Natural killer cell (primary cell): Measurements from ENCODE around the gene HHAT. TPM values are rescaled to one million over a fixed set of nuclear protein-coding genes. Genes with fewer than 3 reads are reported as not detected.

Experiments used
- ATAC-seq, 3 donors: fragments of 150-1000 bp in 2 of 3; fragments of 200-7000 bp in 1 of 3; cut with Tn5 transposase; 1 replicate in 1 of 3; 2 replicates in 2 of 3; pipeline ENCODE4 v1.10.0; 2021; ENCODE audit warnings: mild to moderate bottlenecking in 2 of 3, moderate library complexity in 2 of 3
- DNase-seq, 2 donors: peaks; one replicate each; pipeline versions ENCODE4 v3.0.0 to v3.0.0-alpha.2; 2013 to 2021; ENCODE audit warnings: mixed read lengths in 1 of 2
- H3K27ac ChIP-seq: one replicate; pipeline ENCODE4 v1.5.1; 2013; ENCODE audit warnings: mild to moderate bottlenecking, low read length
- H3K27me3 ChIP-seq: one replicate; pipeline ENCODE4 v1.6.1; 2013; ENCODE audit warnings: low read length; ENCODE audit not compliant: control insufficient read depth, insufficient read depth
- H3K36me3 ChIP-seq: one replicate; pipeline ENCODE4 v1.6.1; 2013; ENCODE audit warnings: low read length; ENCODE audit not compliant: control insufficient read depth, insufficient read depth
- H3K4me1 ChIP-seq: one replicate; pipeline ENCODE4 v1.6.1; 2013; ENCODE audit warnings: low read length; ENCODE audit not compliant: control insufficient read depth, insufficient read depth
- H3K4me3 ChIP-seq: one replicate; pipeline ENCODE4 v1.5.1; 2013; ENCODE audit warnings: low read length
- H3K9me3 ChIP-seq: one replicate; pipeline ENCODE4 v1.6.1; 2013; ENCODE audit warnings: low read length; ENCODE audit not compliant: control insufficient read depth, insufficient read depth
- H3K27ac Mint-ChIP-seq, 2 donors: one replicate each; pipeline ENCODE4 v1.8.0; 2022; ENCODE audit warnings: mild to moderate bottlenecking in 2 of 2, mixed read lengths in 2 of 2, moderate library complexity in 1 of 2
- H3K27me3 Mint-ChIP-seq, 2 donors: one replicate each; pipeline ENCODE4 v1.8.0; 2022; ENCODE audit warnings: low read depth in 2 of 2, mixed read lengths in 2 of 2
- H3K36me3 Mint-ChIP-seq: one replicate; pipeline ENCODE4 v1.8.0; 2022; ENCODE audit warnings: mixed read lengths
- H3K4me1 Mint-ChIP-seq, 2 donors: one replicate each; pipeline ENCODE4 v1.8.0; 2022; ENCODE audit warnings: mixed read lengths in 2 of 2
- H3K4me3 Mint-ChIP-seq: one replicate; pipeline ENCODE4 v1.8.0; 2022; ENCODE audit warnings: mild to moderate bottlenecking, moderate library complexity, mixed read lengths
- H3K9me3 Mint-ChIP-seq, 2 donors: one replicate each; pipeline ENCODE4 v1.8.0; 2022; ENCODE audit warnings: mixed read lengths in 2 of 2
- WGBS: methylation state at CpG from one replicate; pipeline ENCODE4 v1.1.7; 2013; ENCODE audit warnings: missing lambda C conversion rate; ENCODE audit not compliant: insufficient coverage; 5-methylcytosine and 5-hydroxymethylcytosine counted together
- intact Hi-C: fragments of 100-400 bp; cut with micrococcal nuclease; formaldehyde crosslinking; loops from one replicate; pipeline ENCODE4 v1.14.2; 2022
- total RNA-seq, 4 donors: library from RNA; stranded (reverse); fragments of 120-200 nt in 1 of 4; gene quantifications; one replicate each; pipeline versions ENCODE4 v1.2.3 to v1.2.4, GENCODE V29; 2013 to 2022
- TF ChIP-seq, protein P1 (sequence below): fragments of 200-600 bp; IDR thresholded peaks from one replicate; pipeline ENCODE4 v1.8.0; 2022; ENCODE audit warnings: antibody characterized with exemption

The HHAT gene
- total RNA-seq, 3 donors from 2014 or later (not counting 1 experiment from before 2014, with no cell fraction given) = 0.79 to 1.1 (median 0.82) TPM

DNA sequence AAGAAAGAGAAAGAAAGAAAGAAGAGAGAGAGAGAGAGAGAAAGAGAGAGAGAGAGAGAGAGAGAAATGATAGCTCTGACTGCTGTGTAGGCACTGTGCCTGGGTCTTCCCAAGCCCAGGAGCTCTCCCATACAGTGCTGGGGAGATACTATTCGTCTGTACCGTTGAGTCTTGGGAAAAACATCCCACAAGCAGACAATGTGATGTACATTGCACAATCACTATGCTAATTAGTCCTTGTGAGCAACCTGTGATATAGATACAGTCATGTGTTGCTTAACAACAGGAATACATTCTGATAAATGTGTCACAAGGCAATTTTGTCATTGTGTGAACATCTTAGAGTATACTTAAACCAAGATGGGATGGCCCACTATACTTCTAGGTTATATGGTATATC, 381.0 kb downstream of the HHAT start:
- Mint-ChIP-seq H3K4me3 (no peak overlapping the region), H3K27me3 (no peaks in the 10 kb centered on the region), H3K4me1 (no peaks in the 10 kb centered on the region), H3K36me3 (no peaks in the 10 kb centered on the region), H3K27ac (no peak overlapping the region), H3K9me3 (no peaks in the 10 kb centered on the region)
- H3K36me3 ChIP-seq = no peaks in the 10 kb centered on the region
- no peak overlapping the region for H3K27ac ChIP-seq
- intact Hi-C loops = no loop called here
- no peaks in the 10 kb centered on the region for H3K27me3 ChIP-seq
- H3K4me1 ChIP-seq = no peaks in the 10 kb centered on the region
- DNase-seq = no peak
- H3K9me3 ChIP-seq = no peaks in the 10 kb centered on the region
- H3K4me3 ChIP-seq = no peak overlapping the region
- WGBS = 71% methylated on average over 2 of the region's 2 CpGs
- ATAC-seq = no peak
- TF ChIP-seq, protein P1, sequence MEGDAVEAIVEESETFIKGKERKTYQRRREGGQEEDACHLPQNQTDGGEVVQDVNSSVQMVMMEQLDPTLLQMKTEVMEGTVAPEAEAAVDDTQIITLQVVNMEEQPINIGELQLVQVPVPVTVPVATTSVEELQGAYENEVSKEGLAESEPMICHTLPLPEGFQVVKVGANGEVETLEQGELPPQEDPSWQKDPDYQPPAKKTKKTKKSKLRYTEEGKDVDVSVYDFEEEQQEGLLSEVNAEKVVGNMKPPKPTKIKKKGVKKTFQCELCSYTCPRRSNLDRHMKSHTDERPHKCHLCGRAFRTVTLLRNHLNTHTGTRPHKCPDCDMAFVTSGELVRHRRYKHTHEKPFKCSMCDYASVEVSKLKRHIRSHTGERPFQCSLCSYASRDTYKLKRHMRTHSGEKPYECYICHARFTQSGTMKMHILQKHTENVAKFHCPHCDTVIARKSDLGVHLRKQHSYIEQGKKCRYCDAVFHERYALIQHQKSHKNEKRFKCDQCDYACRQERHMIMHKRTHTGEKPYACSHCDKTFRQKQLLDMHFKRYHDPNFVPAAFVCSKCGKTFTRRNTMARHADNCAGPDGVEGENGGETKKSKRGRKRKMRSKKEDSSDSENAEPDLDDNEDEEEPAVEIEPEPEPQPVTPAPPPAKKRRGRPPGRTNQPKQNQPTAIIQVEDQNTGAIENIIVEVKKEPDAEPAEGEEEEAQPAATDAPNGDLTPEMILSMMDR = no peak

DNA sequence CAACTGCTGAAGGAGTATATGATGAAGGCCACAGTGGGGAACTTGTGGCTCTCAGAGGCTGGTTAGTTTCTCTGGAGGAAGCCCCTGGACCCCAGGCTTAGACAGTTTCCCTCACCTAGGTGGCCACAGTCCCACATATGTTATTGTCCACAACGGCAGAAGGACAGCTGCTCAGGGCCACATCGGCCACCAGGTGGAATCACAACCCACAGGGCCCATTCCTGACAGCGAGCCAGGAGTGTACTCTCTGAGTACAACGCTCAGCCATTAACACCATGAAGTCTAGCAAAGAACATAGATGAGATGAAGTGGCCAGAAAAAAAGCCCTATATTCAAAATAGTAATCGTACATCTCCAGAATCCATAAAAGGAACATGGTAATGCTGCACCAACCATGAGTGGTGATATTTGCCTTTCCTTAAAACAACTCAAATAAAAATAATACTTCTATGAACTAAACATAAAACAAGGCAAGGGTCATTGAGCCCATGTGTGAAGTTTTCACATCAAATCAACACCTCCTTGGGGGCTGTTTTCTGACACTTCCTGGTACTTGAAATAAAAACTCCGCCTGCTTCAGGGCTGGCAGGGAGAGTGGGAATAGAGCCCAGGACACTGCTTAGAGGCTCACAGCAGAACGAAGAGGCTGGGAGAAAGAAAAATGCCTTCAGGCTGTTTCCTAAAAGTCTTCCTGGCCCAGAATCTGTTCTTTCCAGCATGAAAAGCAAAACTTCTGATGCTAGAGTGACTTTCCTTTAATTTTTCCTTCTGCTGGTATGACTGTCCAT, 383.3 kb downstream of the HHAT start:
- Mint-ChIP-seq H3K9me3 (no peaks in the 10 kb centered on the region), H3K27ac (no peak overlapping the region), H3K36me3 (no peaks in the 10 kb centered on the region), H3K4me1 (no peaks in the 10 kb centered on the region), H3K27me3 (no peaks in the 10 kb centered on the region), H3K4me3 (no peak overlapping the region)
- intact Hi-C loops = no loop called here
- DNase-seq = no peak
- 76% methylated on average over 7 of the region's 7 CpGs for WGBS
- Histone ChIP-seq H3K27ac (no peak overlapping the region), H3K36me3 (no peaks in the 10 kb centered on the region), H3K27me3 (no peaks in the 10 kb centered on the region), H3K4me3 (no peak overlapping the region), H3K9me3 (no peaks in the 10 kb centered on the region), H3K4me1 (no peaks in the 10 kb centered on the region)
- no peak for ATAC-seq
- TF ChIP-seq, protein P1 = no peak

DNA sequence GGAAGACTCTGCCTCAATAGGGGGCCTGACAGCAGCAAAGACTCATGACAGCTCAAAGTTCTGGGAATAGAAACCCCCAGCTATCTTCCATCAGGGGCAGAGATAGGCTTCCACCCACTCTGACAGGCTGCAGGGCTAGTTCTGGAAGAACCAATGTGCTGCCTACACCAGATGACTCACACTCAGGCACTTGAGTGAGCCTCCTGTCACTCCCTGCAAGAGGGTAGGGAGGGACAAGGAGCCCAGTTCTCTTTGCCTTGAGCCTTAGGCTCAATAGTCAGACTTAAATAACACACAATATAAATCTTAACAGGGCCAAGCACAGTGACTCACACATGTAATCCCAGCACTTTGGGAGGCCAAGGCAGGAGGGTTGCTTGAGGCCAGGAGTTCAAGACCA, 386.4 kb downstream of the HHAT start:
- no peak for ATAC-seq
- no peaks in the 10 kb centered on the region for H3K9me3 Mint-ChIP-seq
- no peaks in the 10 kb centered on the region for H3K4me1 ChIP-seq
- no peaks in the 10 kb centered on the region for H3K27me3 Mint-ChIP-seq
- no peaks in the 10 kb centered on the region for H3K36me3 Mint-ChIP-seq
- H3K27ac Mint-ChIP-seq = no peak overlapping the region
- TF ChIP-seq, protein P1 = no peak
- H3K27me3 ChIP-seq = no peaks in the 10 kb centered on the region
- DNase-seq = no peak
- intact Hi-C loops = no loop called here
- no peaks in the 10 kb centered on the region for H3K9me3 ChIP-seq
- H3K4me1 Mint-ChIP-seq = no peaks in the 10 kb centered on the region
- no peaks in the 10 kb centered on the region for H3K36me3 ChIP-seq
- H3K4me3 ChIP-seq = no peak overlapping the region
- no peak overlapping the region for H3K27ac ChIP-seq
- no peak overlapping the region for H3K4me3 Mint-ChIP-seq
